Neuronal stem cell (in vitro differentiated cells): ENCODE results near the gene L1CAM.

Experiments
- DNase-seq: peaks from one replicate; pipeline ENCODE4 v3.0.0-alpha.2; 2013; ENCODE audit warnings: low spot score
- H2AFZ ChIP-seq: one replicate; pipeline ENCODE4 v1.6.1; 2013; ENCODE audit warnings: mild to moderate bottlenecking, low read length, inconsistent platforms
- H2AK5ac ChIP-seq: 2 replicates; pipeline ENCODE4 v1.6.1; 2013; ENCODE audit warnings: low read depth, mild to moderate bottlenecking, inconsistent platforms, low read length, moderate library complexity, mixed read lengths
- H2BK120ac ChIP-seq: 2 replicates; pipeline ENCODE4 v1.6.1; 2013; ENCODE audit warnings: low read depth, mild to moderate bottlenecking, inconsistent platforms, low read length, moderate library complexity, mixed read lengths
- H2BK12ac ChIP-seq: one replicate; pipeline ENCODE4 v1.6.1; 2013; ENCODE audit warnings: low read length, inconsistent platforms
- H2BK15ac ChIP-seq: 2 replicates; pipeline ENCODE4 v1.6.1; 2013; ENCODE audit warnings: mild to moderate bottlenecking, low read length, inconsistent platforms, mixed read lengths
- H2BK5ac ChIP-seq: one replicate; pipeline ENCODE4 v1.6.1; 2013; ENCODE audit warnings: inconsistent platforms, mild to moderate bottlenecking, low read length, moderate library complexity
- H3K14ac ChIP-seq: one replicate; pipeline ENCODE4 v1.6.1; 2013; ENCODE audit warnings: low read length, inconsistent platforms
- H3K18ac ChIP-seq: 2 replicates; pipeline ENCODE4 v1.6.1; 2013; ENCODE audit warnings: low read length, inconsistent platforms
- H3K23ac ChIP-seq: 2 replicates; pipeline ENCODE4 v1.6.1; 2013; ENCODE audit warnings: low read depth, mild to moderate bottlenecking, mixed read lengths, low read length, inconsistent platforms; ENCODE audit not compliant: poor library complexity
- H3K27ac ChIP-seq: replicated peaks from 3 replicates; pipeline ENCODE4 v1.5.1; 2013; ENCODE audit warnings: low read length, inconsistent platforms
- H3K27me3 ChIP-seq, 3 experiments: 2 replicates each; pipeline ENCODE4 v1.6.1; 2013; ENCODE audit warnings: low read length in 3 of 3, mild to moderate bottlenecking in 2 of 3, inconsistent platforms in 1 of 3, low read depth in 1 of 3, mixed read lengths in 1 of 3, moderate library complexity in 1 of 3; ENCODE audit not compliant: control insufficient read depth in 3 of 3, insufficient read depth in 3 of 3
- H3K36me3 ChIP-seq, 2 donors: replicated peaks in 1 of 2; 2 replicates each; pipeline ENCODE4 v1.6.1; 2013; ENCODE audit warnings: low read length in 2 of 2; ENCODE audit not compliant: control insufficient read depth in 2 of 2, insufficient read depth in 2 of 2
- H3K4ac ChIP-seq: 2 replicates; pipeline ENCODE4 v1.6.1; 2013; ENCODE audit warnings: inconsistent platforms, mild to moderate bottlenecking, low read length, moderate library complexity
- H3K4me1 ChIP-seq, 2 donors: 1 replicate in 1 of 2; 2 replicates in 1 of 2; pipeline ENCODE4 v1.6.1; 2013; ENCODE audit warnings: low read length in 2 of 2, low read depth in 1 of 2; ENCODE audit not compliant: control insufficient read depth in 2 of 2, insufficient read depth in 1 of 2
- H3K4me2 ChIP-seq: one replicate; pipeline ENCODE4 v1.6.1; 2013; ENCODE audit warnings: mild to moderate bottlenecking, low read length, inconsistent platforms; ENCODE audit not compliant: insufficient read depth, poor library complexity, severe bottlenecking
- H3K4me3 ChIP-seq, 2 donors: 2 replicates each; pipeline ENCODE4 v1.5.1; 2013; ENCODE audit warnings: low read length in 2 of 2, mild to moderate bottlenecking in 2 of 2, inconsistent platforms in 1 of 2, moderate library complexity in 1 of 2
- H3K79me1 ChIP-seq: one replicate; pipeline ENCODE4 v1.6.1; 2013; ENCODE audit warnings: low read depth, mild to moderate bottlenecking, inconsistent platforms, low read length, moderate library complexity
- H3K9ac ChIP-seq: one replicate; pipeline ENCODE4 v1.6.1; 2013; ENCODE audit warnings: mild to moderate bottlenecking, low read depth, low read length, inconsistent platforms; ENCODE audit not compliant: poor library complexity
- H3K9me3 ChIP-seq, 2 donors: replicated peaks in 1 of 2; 2 replicates each; pipeline versions ENCODE3 to v1.6.1; 2013; ENCODE audit warnings: low read length in 2 of 2, mild to moderate bottlenecking in 2 of 2, inconsistent platforms in 1 of 2, low read depth in 1 of 2, mixed read lengths in 1 of 2, moderate library complexity in 1 of 2; ENCODE audit not compliant: control insufficient read depth in 2 of 2, insufficient read depth in 1 of 2
- H4K8ac ChIP-seq: one replicate; pipeline ENCODE4 v1.6.1; 2013; ENCODE audit warnings: low read depth, mild to moderate bottlenecking, inconsistent platforms, low read length, moderate library complexity
- H4K91ac ChIP-seq: one replicate; pipeline ENCODE4 v1.6.1; 2013; ENCODE audit warnings: low read length, low read depth, mild to moderate bottlenecking, inconsistent platforms; ENCODE audit not compliant: poor library complexity
- WGBS, 2 donors: extraction: QIAGEN DNeasy Blood & Tissue Kit; methylation state at CpG; one replicate each; pipeline ENCODE4 v1.1.7; 2013; ENCODE audit warnings: missing lambda C conversion rate in 2 of 2, mixed read lengths in 1 of 2; ENCODE audit not compliant: insufficient read length in 2 of 2, insufficient replicate concordance in 1 of 2; ENCODE audit errors: extremely low coverage in 2 of 2; 5-methylcytosine and 5-hydroxymethylcytosine counted together

Gene L1CAM

GRCh38 chrX:153903991-153904957 is 18.3 kb upstream of the L1CAM start, which contains the start of gene AVPR2:
AVPR2 (plus strand) TSS chrX:153904673; CDS start chrX:153905146, 473 bp downstream.
- no peak within 1 kb of the TSS for H2BK120ac ChIP-seq
- no peak within 1 kb of the TSS for H3K23ac ChIP-seq
- no peak within 1 kb of the TSS for H3K4me2 ChIP-seq
- H3K4me1 ChIP-seq, result peaks cover 5 to 12% of the 10 kb centered on the region in 2 donors
- no peak within 1 kb of the TSS for H3K18ac ChIP-seq
- no peaks in the 10 kb centered on the region for H3K36me3 ChIP-seq
- no peak within 1 kb of the TSS for H2BK15ac ChIP-seq
- no peak within 1 kb of the TSS for H4K8ac ChIP-seq
- no peak within 1 kb of the TSS for H3K27ac ChIP-seq
- H3K79me1 ChIP-seq, result no peaks in the 10 kb centered on the region
- H4K91ac ChIP-seq, result no peak within 1 kb of the TSS
- WGBS, 2 donors, result no CpG with 5 or more reads among the region's 26 CpGs
- H3K9ac ChIP-seq, result peak within 1 kb of the TSS; percentile 44
- no peak within 1 kb of the TSS for H2BK12ac ChIP-seq
- H3K27me3 ChIP-seq, result peaks cover 0 to 38% (median 0%) of the 10 kb centered on the region in 3 experiments
- H3K9me3 ChIP-seq, result no peaks in the 10 kb centered on the region
- H2AFZ ChIP-seq, result peak within 1 kb of the TSS; percentile 21
- no peak within 1 kb of the TSS for H3K14ac ChIP-seq
- peak within 1 kb of the TSS; percentile 13 for H2BK5ac ChIP-seq
- no peak within 1 kb of the TSS for H3K4me3 ChIP-seq
- no peak within 1 kb of the TSS for H3K4ac ChIP-seq
- H2AK5ac ChIP-seq, result no peak within 1 kb of the TSS
- no peak for DNase-seq

GRCh38 chrX:153903238-153903980 is 17.4 kb upstream of the L1CAM start:
- Histone ChIP-seq H3K4me2 (no peak overlapping the region), H2BK12ac (no peak overlapping the region), H2BK120ac (no peak overlapping the region), H3K23ac (no peak overlapping the region), H4K91ac (no peak overlapping the region), H3K4ac (no peak overlapping the region), H2BK5ac (peak overlapping the region; percentile 13), H3K27ac (no peak overlapping the region), H3K9ac (peak overlapping the region; percentile 44), H3K27me3 (peaks cover 0 to 42% (median 0%) of the 10 kb centered on the region in 3 experiments), H3K14ac (no peak overlapping the region), H2BK15ac (no peak overlapping the region), H3K36me3 (no peaks in the 10 kb centered on the region), H3K4me1 (peaks cover 3 to 10% of the 10 kb centered on the region in 2 donors), H2AFZ (peak overlapping the region; percentile 21), H3K4me3 (no peak overlapping the region), H3K79me1 (no peaks in the 10 kb centered on the region), H4K8ac (no peak overlapping the region), H3K9me3 (no peaks in the 10 kb centered on the region), H2AK5ac (no peak overlapping the region), H3K18ac (no peak overlapping the region)
- 100% methylated on average over 1 of the region's 18 CpGs; no CpG with 5 or more reads in 1 of the 2 donors for whole genome bisulfite sequencing, 2 donors
- DNase-seq, result no peak

GRCh38 chrX:153902385-153902784 is 16.4 kb upstream of the L1CAM start:
- Histone ChIP-seq H2AK5ac (peak overlapping the region; percentile 21), H2BK5ac (no peak overlapping the region), H4K8ac (no peak overlapping the region), H3K4me3 (no peak overlapping the region), H3K4me1 (peaks cover 3 to 10% of the 10 kb centered on the region in 2 donors), H3K36me3 (no peaks in the 10 kb centered on the region), H3K9ac (no peak overlapping the region), H2BK120ac (no peak overlapping the region), H2AFZ (no peak overlapping the region), H3K27me3 (peaks cover 0 to 48% (median 0%) of the 10 kb centered on the region in 3 experiments), H2BK15ac (no peak overlapping the region), H3K4me2 (no peak overlapping the region), H3K9me3 (no peaks in the 10 kb centered on the region), H3K18ac (no peak overlapping the region), H3K27ac (no peak overlapping the region), H3K79me1 (no peaks in the 10 kb centered on the region), H3K23ac (no peak overlapping the region), H3K14ac (no peak overlapping the region), H4K91ac (no peak overlapping the region), H3K4ac (no peak overlapping the region), H2BK12ac (peak overlapping the region; percentile 16)
- no peak for DNase-seq
- no CpG with 5 or more reads among the region's 10 CpGs for WGBS, 2 donors

GRCh38 chrX:153901753-153902140 is 15.8 kb upstream of the L1CAM start:
- peaks cover 0 to 46% (median 0%) of the 10 kb centered on the region in 3 experiments for H3K27me3 ChIP-seq
- no peak overlapping the region for H3K27ac ChIP-seq
- no peaks in the 10 kb centered on the region for H3K9me3 ChIP-seq
- H3K79me1 ChIP-seq, result no peaks in the 10 kb centered on the region
- H4K91ac ChIP-seq, result no peak overlapping the region
- peak overlapping the region; percentile 44 for H2AFZ ChIP-seq
- H3K18ac ChIP-seq, result no peak overlapping the region
- H2BK12ac ChIP-seq, result no peak overlapping the region
- no peak overlapping the region for H2BK15ac ChIP-seq
- no peak overlapping the region for H2AK5ac ChIP-seq
- H3K4ac ChIP-seq, result no peak overlapping the region
- H3K4me3 ChIP-seq, result no peak overlapping the region
- H3K4me2 ChIP-seq, result no peak overlapping the region
- no peak overlapping the region for H3K23ac ChIP-seq
- no peak overlapping the region for H2BK120ac ChIP-seq
- no peak overlapping the region for H3K14ac ChIP-seq
- no peak overlapping the region for H3K9ac ChIP-seq
- no peaks in the 10 kb centered on the region for H3K36me3 ChIP-seq
- no peak for DNase-seq
- H2BK5ac ChIP-seq, result no peak overlapping the region
- no peak overlapping the region for H4K8ac ChIP-seq
- peaks cover 3 to 10% of the 10 kb centered on the region in 2 donors for H3K4me1 ChIP-seq
- WGBS, 2 donors, result no CpG with 5 or more reads among the region's 8 CpGs
